Stimulated activated effector memory CD8-positive, alpha-beta T cell treated with anti-CD3 and anti-CD28 coated beads, Interleukin-12 subunit alpha, Interleukin-12 subunit beta, amount 100 ng/mL, for 72 hours (primary cell): Measurements from ENCODE around the gene TCN1.
"Not testable (repeated sequence)": the region's sequence is repeated elsewhere in the genome, so short reads cannot be mapped to it uniquely, and the experiment has no call there.

Source experiments
- ATAC-seq: fragments of 150-1000 bp; cut with Tn5 transposase; 2 replicates; pipeline ENCODE4 v1.10.0; 2021
- DNase-seq, 2 donors: peaks; one replicate each; pipeline ENCODE4 v3.0.0; 2021 to 2022; ENCODE audit warnings: low spot score in 2 of 2
- H3K27ac Mint-ChIP-seq: one replicate; pipeline ENCODE4 v1.8.0; 2022; ENCODE audit warnings: mild to moderate bottlenecking, mixed read lengths
- H3K36me3 Mint-ChIP-seq: one replicate; pipeline ENCODE4 v1.8.0; 2022; ENCODE audit warnings: mild to moderate bottlenecking, mixed read lengths
- H3K4me1 Mint-ChIP-seq: one replicate; pipeline ENCODE4 v1.8.0; 2022; ENCODE audit warnings: mixed read lengths
- H3K4me3 Mint-ChIP-seq: one replicate; pipeline ENCODE4 v1.8.0; 2022; ENCODE audit warnings: mild to moderate bottlenecking, mixed read lengths
- H3K9me3 Mint-ChIP-seq: one replicate; pipeline ENCODE4 v1.8.0; 2022; ENCODE audit warnings: mixed read lengths

Gene TCN1

DNA sequence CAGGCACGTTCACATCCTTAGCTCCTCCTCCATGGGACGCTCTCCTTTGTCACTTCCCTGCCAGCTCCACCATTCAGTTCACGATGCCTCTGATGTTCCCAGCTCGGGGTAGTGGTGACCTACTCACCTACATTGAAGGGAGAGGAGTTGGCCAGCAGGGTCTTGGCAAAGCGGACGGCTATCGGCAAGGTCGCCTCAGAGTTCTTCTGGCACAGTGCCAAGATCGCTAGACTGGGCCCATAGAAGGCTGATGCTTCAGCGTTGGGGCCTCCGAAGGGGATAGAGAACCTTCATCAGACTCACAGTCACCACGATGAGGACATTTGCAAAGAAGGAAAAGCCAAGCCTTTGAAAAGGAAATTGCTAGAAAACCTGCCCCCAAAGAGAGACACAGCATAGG is 24.0 kb downstream of the TCN1 start:
- Mint-ChIP-seq H3K9me3 (no peaks in the 10 kb centered on the region), H3K36me3 (no peaks in the 10 kb centered on the region), H3K27ac (no peak overlapping the region), H3K4me3 (no peak overlapping the region), H3K4me1 (no peaks in the 10 kb centered on the region)
- DNase-seq (no peak), ATAC-seq (no peak)

- DNase-seq (no peak), ATAC-seq (no peak)
- Mint-ChIP-seq H3K4me1 (no peaks in the 10 kb centered on the region), H3K27ac (no peak overlapping the region), H3K36me3 (no peaks in the 10 kb centered on the region), H3K4me3 (no peak overlapping the region), H3K9me3 (no peaks in the 10 kb centered on the region)
Measured at GRCh38 chr11:59841514-59841913, 24.8 kb downstream of the TCN1 start.

- H3K4me3 Mint-ChIP-seq = no peak overlapping the region
- no peaks in the 10 kb centered on the region for H3K9me3 Mint-ChIP-seq
- DNase-seq (no peak), ATAC-seq (no peak)
- H3K27ac Mint-ChIP-seq = no peak overlapping the region
- H3K4me1 Mint-ChIP-seq = no peaks in the 10 kb centered on the region
- H3K36me3 Mint-ChIP-seq = no peaks in the 10 kb centered on the region
Measured at GRCh38 chr11:59839615-59840014, 26.7 kb downstream of the TCN1 start.

- H3K36me3 Mint-ChIP-seq = no peaks in the 10 kb centered on the region
- H3K9me3 Mint-ChIP-seq = no peaks in the 10 kb centered on the region
- H3K4me1 Mint-ChIP-seq = no peaks in the 10 kb centered on the region
- DNase-seq = no peak
- ATAC-seq = no peak
- no peak overlapping the region for H3K4me3 Mint-ChIP-seq
- no peak overlapping the region for H3K27ac Mint-ChIP-seq
Measured at GRCh38 chr11:59833602-59834001, 32.7 kb downstream of the TCN1 start.

DNA sequence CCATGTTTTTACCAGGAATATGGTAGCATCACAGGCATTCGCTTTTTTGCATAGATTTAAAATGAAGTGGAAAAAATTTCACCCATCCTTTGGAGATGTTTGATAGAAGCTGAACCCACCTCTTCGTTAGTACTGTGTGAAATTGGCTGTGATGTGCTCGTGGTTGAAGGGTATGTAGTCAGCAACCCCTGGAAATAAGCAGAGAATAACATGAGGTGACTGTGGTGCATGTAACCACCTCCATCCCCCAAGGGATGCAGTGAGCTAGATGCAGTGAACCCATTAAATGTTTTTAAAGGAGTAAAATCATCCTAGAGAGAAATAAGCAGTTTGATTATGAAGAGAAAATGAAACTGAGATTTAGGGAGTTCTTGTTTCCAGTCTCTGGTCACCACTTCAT is 36.9 kb downstream of the TCN1 start:
- no peaks in the 10 kb centered on the region for H3K4me1 Mint-ChIP-seq
- H3K4me3 Mint-ChIP-seq = no peak overlapping the region
- no peak for ATAC-seq

DNA sequence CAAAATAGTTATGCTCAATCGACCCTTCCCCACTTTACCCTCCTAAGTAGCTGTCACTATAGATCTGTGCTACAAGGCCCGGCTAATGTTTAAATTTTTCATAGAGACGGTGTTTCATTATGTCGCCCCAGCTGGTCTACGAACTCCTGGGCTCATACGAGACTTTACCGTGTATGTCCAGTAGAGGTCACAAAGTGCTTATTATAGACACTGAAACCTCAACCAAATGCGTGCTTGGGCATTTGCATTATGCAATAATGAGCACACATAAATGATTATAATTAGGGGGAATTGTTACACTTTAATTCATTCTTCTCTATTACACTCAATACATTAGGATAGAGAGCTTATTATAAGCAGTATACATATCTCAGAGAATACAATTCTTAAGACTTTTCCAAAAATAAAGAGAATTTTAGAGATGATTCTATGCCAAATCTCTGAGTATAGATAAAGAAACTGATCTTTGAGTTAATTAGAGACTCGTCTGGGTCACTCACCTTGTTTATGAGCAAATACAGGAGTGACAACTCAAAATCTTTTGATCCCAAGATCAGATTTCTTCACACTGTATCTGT is 43.2 kb downstream of the TCN1 start:
- Mint-ChIP-seq H3K36me3 (no peaks in the 10 kb centered on the region), H3K9me3 (no peaks in the 10 kb centered on the region), H3K4me1 (peaks cover 5% of the 10 kb centered on the region), H3K27ac (no peak overlapping the region), H3K4me3 (no peak overlapping the region)
- ATAC-seq = peak; percentile 75
- no peak for DNase-seq

More for the DNA sequence above, 36.9 kb downstream of the TCN1 start:
- DNase-seq = no peak
- no peak overlapping the region for H3K27ac Mint-ChIP-seq
- H3K36me3 Mint-ChIP-seq = no peaks in the 10 kb centered on the region
- H3K9me3 Mint-ChIP-seq = no peaks in the 10 kb centered on the region

- Mint-ChIP-seq H3K36me3 (no peaks in the 10 kb centered on the region), H3K4me1 (peaks cover 5% of the 10 kb centered on the region), H3K9me3 (no peaks in the 10 kb centered on the region), H3K27ac (no peak overlapping the region), H3K4me3 (no peak overlapping the region)
- no peak for ATAC-seq
- no peak for DNase-seq
Measured at GRCh38 chr11:59818572-59818971, 47.7 kb downstream of the TCN1 start.

GRCh38 chr11:59816434-59816833 is 49.9 kb downstream of the TCN1 start:
- H3K9me3 Mint-ChIP-seq, H3K4me3 Mint-ChIP-seq, H3K36me3 Mint-ChIP-seq, DNase-seq, ATAC-seq, H3K27ac Mint-ChIP-seq, H3K4me1 Mint-ChIP-seq: not testable (repeated sequence)

DNA sequence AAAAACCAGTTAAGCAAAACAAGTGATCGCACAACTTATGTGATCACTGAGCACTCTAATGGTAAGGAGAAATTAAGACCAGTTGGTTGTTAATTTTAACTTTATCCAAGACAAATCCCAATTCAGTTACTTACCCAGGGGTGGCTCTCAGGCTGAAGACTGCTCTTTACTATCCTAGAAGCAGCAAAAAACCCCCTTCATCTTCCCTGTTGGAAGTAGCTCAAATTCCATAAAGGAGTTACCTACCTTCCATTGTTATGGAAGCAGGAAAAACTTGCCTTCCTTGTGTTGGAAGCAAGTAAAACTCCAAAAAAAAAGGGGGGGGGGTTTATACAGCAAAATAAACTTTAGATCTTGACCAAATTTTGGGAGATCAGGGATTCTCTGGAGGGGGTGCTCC is 50.5 kb downstream of the TCN1 start:
- no peak overlapping the region for H3K4me3 Mint-ChIP-seq
- H3K27ac Mint-ChIP-seq = no peak overlapping the region
- DNase-seq (no peak), ATAC-seq (no peak)
- H3K4me1 Mint-ChIP-seq = peaks cover 6% of the 10 kb centered on the region
- H3K36me3 Mint-ChIP-seq = peaks cover 2% of the 10 kb centered on the region
- peaks cover 2% of the 10 kb centered on the region for H3K9me3 Mint-ChIP-seq

- ATAC-seq (no peak), DNase-seq (no peak)
- Mint-ChIP-seq H3K4me1 (peaks cover 6% of the 10 kb centered on the region), H3K4me3 (peak overlapping the region; percentile 3), H3K9me3 (peaks cover 2% of the 10 kb centered on the region), H3K27ac (peak overlapping the region; percentile 8), H3K36me3 (peaks cover 12% of the 10 kb centered on the region)
Measured at GRCh38 chr11:59814021-59814420, 52.3 kb downstream of the TCN1 start.

DNA sequence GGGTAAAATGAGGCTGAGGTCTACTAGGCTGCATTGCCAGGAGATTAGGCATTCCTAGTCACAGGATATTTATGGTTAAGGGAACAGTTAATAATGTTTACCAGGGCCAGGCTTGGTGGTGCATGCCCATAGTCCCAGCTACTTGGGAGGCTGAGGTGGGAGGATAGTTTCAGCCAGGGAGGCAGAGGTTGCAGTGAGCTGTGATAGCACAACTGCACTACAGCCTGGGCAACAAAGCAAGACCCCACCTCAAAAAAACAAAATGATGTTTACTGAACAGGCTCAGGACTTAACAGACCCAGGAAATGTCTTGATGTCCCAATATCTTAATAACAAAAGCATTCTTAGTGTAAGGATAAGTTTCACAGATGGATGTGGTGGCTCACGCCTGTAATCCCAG is 52.9 kb downstream of the TCN1 start:
- Mint-ChIP-seq H3K9me3 (peaks cover 2% of the 10 kb centered on the region), H3K4me3 (no peak overlapping the region), H3K27ac (no peak overlapping the region), H3K4me1 (peaks cover 6% of the 10 kb centered on the region), H3K36me3 (peaks cover 19% of the 10 kb centered on the region)
- DNase-seq (no peak), ATAC-seq (no peak)

DNA sequence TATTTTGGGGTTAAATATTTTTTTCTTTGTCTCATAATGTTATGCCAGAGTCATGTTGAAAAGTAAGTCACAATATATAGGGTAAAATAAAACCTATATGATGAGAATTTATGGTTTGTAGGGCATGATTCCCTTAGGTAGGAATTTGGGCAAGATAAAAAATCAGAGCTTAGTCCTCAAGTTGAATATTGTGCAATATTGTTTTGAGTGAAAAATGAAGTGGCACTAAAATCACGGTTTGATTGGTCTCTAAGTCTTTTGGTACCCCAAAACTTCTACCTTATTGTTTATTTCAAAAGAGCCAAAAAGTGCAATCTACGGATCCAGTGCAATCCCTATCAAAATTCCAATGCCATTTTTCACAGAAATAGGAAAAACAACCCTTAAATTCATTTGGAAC is 54.1 kb downstream of the TCN1 start:
- Mint-ChIP-seq H3K4me3 (no peak overlapping the region), H3K36me3 (peaks cover 30% of the 10 kb centered on the region), H3K4me1 (peaks cover 6% of the 10 kb centered on the region), H3K9me3 (peaks cover 2% of the 10 kb centered on the region), H3K27ac (no peak overlapping the region)
- ATAC-seq (no peak), DNase-seq (no peak)

- Mint-ChIP-seq H3K27ac (peak overlapping the region; percentile 92), H3K4me3 (peak overlapping the region; percentile 91), H3K36me3 (peaks cover 44% of the 10 kb centered on the region), H3K4me1 (peaks cover 12% of the 10 kb centered on the region), H3K9me3 (peaks cover 2% of the 10 kb centered on the region)
- ATAC-seq (no peak), DNase-seq (no peak)
Measured at GRCh38 chr11:59810911-59811259, 55.4 kb downstream of the TCN1 start.

GRCh38 chr11:59810189-59810910 is 55.9 kb downstream of the TCN1 start, which contains the start of gene MRPL16:
Gene MRPL16 (minus strand): TSS chr11:59810778. CDS start chr11:59810658, 120 bp downstream.
- Mint-ChIP-seq H3K9me3 (peaks cover 2% of the 10 kb centered on the region), H3K4me1 (peaks cover 12% of the 10 kb centered on the region), H3K4me3 (peak within 1 kb of the TSS; percentile 91), H3K27ac (peak within 1 kb of the TSS; percentile 92), H3K36me3 (peaks cover 49% of the 10 kb centered on the region)
- DNase-seq (peak; percentile 74 to 93), ATAC-seq (peak; percentile 100)

- Mint-ChIP-seq H3K9me3 (peaks cover 2% of the 10 kb centered on the region), H3K27ac (peak overlapping the region; percentile 43), H3K36me3 (peaks cover 76% of the 10 kb centered on the region), H3K4me1 (peaks cover 12% of the 10 kb centered on the region), H3K4me3 (no peak overlapping the region)
- no peak for DNase-seq
- ATAC-seq = no peak
Measured at GRCh38 chr11:59807047-59807610, 59.2 kb downstream of the TCN1 start.

- H3K27ac Mint-ChIP-seq = no peak overlapping the region
- H3K4me3 Mint-ChIP-seq = no peak overlapping the region
- H3K36me3 Mint-ChIP-seq = peaks cover 65% of the 10 kb centered on the region
- peaks cover 6% of the 10 kb centered on the region for H3K4me1 Mint-ChIP-seq
- no peaks in the 10 kb centered on the region for H3K9me3 Mint-ChIP-seq
- DNase-seq (no peak), ATAC-seq (no peak)
Measured at GRCh38 chr11:59804061-59804460, 62.2 kb downstream of the TCN1 start.
